B cell (primary cell): Measurements from ENCODE around the gene PLCB1. TPM values are rescaled to one million over a fixed set of nuclear protein-coding genes. Genes with fewer than 3 reads are reported as not detected.

Source experiments
- ATAC-seq: fragments of 200-7000 bp; cut with Tn5 transposase; one replicate; pipeline ENCODE4 v1.10.0; 2021; ENCODE audit warnings: low read depth, mild to moderate bottlenecking, moderate number of reproducible peaks, moderate library complexity
- CTCF ChIA-PET: fragments of 350-600 bp; sonication (Branson Sonifier 250); formaldehyde crosslinking; loops from one replicate; lab custom pipeline; 2021; ENCODE audit warnings: antibody characterized with exemption, inconsistent platforms; lab: Charles Lee
- POLR2A ChIA-PET: fragments of 350-600 bp; sonication (Branson Sonifier 250); formaldehyde crosslinking; loops from one replicate; lab custom pipeline; 2021; ENCODE audit warnings: antibody characterized with exemption; lab: Charles Lee
- DNase-seq: peaks from one replicate; pipeline ENCODE4 v3.0.0; 2013
- H2AFZ ChIP-seq: 2 replicates; pipeline ENCODE4 v1.6.1; 2012; ENCODE audit warnings: mild to moderate bottlenecking, low read depth, low read length; ENCODE audit not compliant: insufficient read depth, poor library complexity, severe bottlenecking
- H3K27ac ChIP-seq, 2 donors: 1 replicate in 1 of 2; 2 replicates in 1 of 2; pipeline ENCODE4 v1.5.1; 2012 to 2013; ENCODE audit warnings: low read length in 2 of 2, mild to moderate bottlenecking in 2 of 2, moderate library complexity in 1 of 2
- H3K27me3 ChIP-seq, 4 experiments: fragments of 200-600 bp in 1 of 4; sonication (generic) in 1 of 4; replicated peaks in 1 of 4; 1 replicate in 2 of 4; 2 replicates in 2 of 4; pipeline versions ENCODE4 v1.6.1 to v1.7.0; 2013 to 2016; ENCODE audit warnings: low read length in 3 of 4, mild to moderate bottlenecking in 2 of 4, mixed read lengths in 1 of 4, moderate library complexity in 1 of 4; ENCODE audit not compliant: insufficient read depth in 4 of 4, control insufficient read depth in 3 of 4; ENCODE audit errors: control extremely low read depth in 1 of 4
- H3K36me3 ChIP-seq, 2 experiments: replicated peaks in 1 of 2; 1 replicate in 1 of 2; 2 replicates in 1 of 2; pipeline versions ENCODE4 v1.6.1 to v1.7.1; 2013; ENCODE audit warnings: low read length in 1 of 2; ENCODE audit not compliant: insufficient read depth in 2 of 2, control insufficient read depth in 1 of 2; ENCODE audit errors: control extremely low read depth in 1 of 2, extremely low read depth in 1 of 2
- H3K4me1 ChIP-seq, 2 donors: fragments of 200-600 bp in 1 of 2; sonication (generic) in 1 of 2; 1 replicate in 1 of 2; 2 replicates in 1 of 2; pipeline versions ENCODE4 v1.5.1 to v1.6.1; 2013 to 2017; ENCODE audit warnings: low read length in 2 of 2; ENCODE audit not compliant: control insufficient read depth in 2 of 2, insufficient read depth in 2 of 2
- H3K4me2 ChIP-seq: replicated peaks from 2 replicates; pipeline ENCODE3; 2012; ENCODE audit warnings: mild to moderate bottlenecking, low read depth, low read length; ENCODE audit not compliant: poor library complexity, severe bottlenecking
- H3K4me3 ChIP-seq, 5 experiments: fragments of 200-600 bp in 1 of 5; sonication (generic) in 1 of 5; 1 replicate in 3 of 5; 2 replicates in 2 of 5; pipeline versions ENCODE4 v1.5.1 to v1.7.0; 2011 to 2016; ENCODE audit warnings: low read length in 4 of 5, mild to moderate bottlenecking in 4 of 5, low read depth in 2 of 5, control low read depth in 1 of 5, moderate library complexity in 1 of 5; ENCODE audit not compliant: insufficient read depth in 1 of 5; ENCODE audit errors: control extremely low read depth in 1 of 5, extremely low read depth in 1 of 5
- H3K79me2 ChIP-seq: fragments of 200-600 bp; sonication (generic); one replicate; pipeline ENCODE4 v1.6.0; 2016; ENCODE audit warnings: low read length; ENCODE audit not compliant: control insufficient read depth, insufficient read depth
- H3K9ac ChIP-seq: fragments of 200-600 bp; sonication (generic); 2 replicates; pipeline ENCODE4 v1.6.1; 2017; ENCODE audit warnings: mild to moderate bottlenecking, low read length, moderate library complexity
- H3K9me3 ChIP-seq, 3 donors: one replicate each; pipeline versions ENCODE4 v1.6.1 to v1.7.1; 2013; ENCODE audit warnings: low read length in 2 of 3; ENCODE audit not compliant: control insufficient read depth in 2 of 3, insufficient read depth in 1 of 3; ENCODE audit errors: control extremely low read depth in 1 of 3
- H4K20me1 ChIP-seq: 2 replicates; pipeline ENCODE4 v1.6.0; 2012; ENCODE audit warnings: mild to moderate bottlenecking, low read length; ENCODE audit not compliant: insufficient read depth, control insufficient read depth, poor library complexity, severe bottlenecking
- H3K27ac Mint-ChIP-seq: one replicate; pipeline ENCODE4 v1.8.0; 2021; ENCODE audit warnings: mixed read lengths
- H3K27me3 Mint-ChIP-seq: one replicate; pipeline ENCODE4 v1.8.0; 2021; ENCODE audit warnings: mixed read lengths
- H3K4me1 Mint-ChIP-seq: one replicate; pipeline ENCODE4 v1.8.0; 2021; ENCODE audit warnings: mixed read lengths
- H3K4me3 Mint-ChIP-seq: one replicate; pipeline ENCODE4 v1.8.0; 2021; ENCODE audit warnings: mixed read lengths
- H3K9me3 Mint-ChIP-seq: one replicate; pipeline ENCODE4 v1.8.0; 2022; ENCODE audit warnings: mixed read lengths; ENCODE audit not compliant: insufficient read depth
- EZH2 ChIP-seq: IDR thresholded peaks from 2 replicates; pipeline ENCODE4 v1.6.1; 2012; ENCODE audit warnings: borderline replicate concordance, low read depth, mild to moderate bottlenecking, moderate library complexity, low read length; ENCODE audit not compliant: insufficient read depth, poor library complexity, severe bottlenecking
- WGBS: methylation state at CpG from one replicate; pipeline ENCODE4 v1.1.5; 2013; ENCODE audit warnings: missing lambda C conversion rate; ENCODE audit not compliant: insufficient coverage; 5-methylcytosine and 5-hydroxymethylcytosine counted together
- intact Hi-C: fragments of 100-400 bp; cut with micrococcal nuclease; formaldehyde crosslinking; loops from one replicate; pipeline ENCODE4 v1.10.0; 2022
- polyA plus RNA-seq: library from polyadenylated mRNA; depleted of rRNA; stranded (reverse); fragments of >200 nt; gene quantifications from 2 replicates; pipeline ENCODE4 v1.2.3, GENCODE V29; 2012
- total RNA-seq, 2 donors: library from RNA; stranded (reverse); fragments of 120-200 nt in 1 of 2; gene quantifications; 1 replicate in 1 of 2; 2 replicates in 1 of 2; pipeline versions ENCODE4 v1.2.3 to v1.2.4, GENCODE V29; 2013 to 2022
- TF ChIP-seq, protein P1 (sequence below): fragments of 200-600 bp; IDR thresholded peaks from one replicate; pipeline ENCODE4 v1.8.0; 2022; ENCODE audit warnings: antibody characterized with exemption, mild to moderate bottlenecking

PLCB1 gene
- total and polyA plus RNA-seq, 2 donors (not counting 1 experiment from before 2014, with no cell fraction given), result 0.18 to 0.47 TPM

DNA sequence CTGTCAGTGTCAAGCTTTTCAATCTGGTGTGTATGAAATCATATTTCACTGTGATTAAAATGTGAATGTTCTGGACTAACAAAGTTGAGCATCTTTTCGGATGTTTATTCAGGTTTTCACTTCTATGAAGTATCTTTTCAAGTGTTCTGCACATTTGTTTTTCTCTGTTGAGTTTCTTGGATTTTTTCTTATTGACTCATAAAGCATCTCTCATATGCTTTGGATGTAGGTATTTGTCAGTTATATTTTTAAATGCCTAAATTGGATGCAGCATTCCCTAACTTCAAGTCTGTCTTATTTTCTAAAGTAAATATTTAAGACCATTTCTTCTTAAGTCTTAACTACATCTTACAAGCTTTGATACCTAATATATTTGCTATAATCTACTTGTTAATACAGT lies 398.0 kb downstream of the PLCB1 start:
- no peak for DNase-seq
- no CpG with 5 or more reads among the region's 1 CpG for WGBS
- Histone ChIP-seq H3K27me3 (no peaks in the 10 kb centered on the region), H3K9me3 (no peaks in the 10 kb centered on the region), H3K4me3 (no peak overlapping the region), H4K20me1 (no peaks in the 10 kb centered on the region), H3K36me3 (no peaks in the 10 kb centered on the region), H3K9ac (no peak overlapping the region), H2AFZ (no peak overlapping the region), H3K27ac (no peak overlapping the region), H3K79me2 (no peaks in the 10 kb centered on the region), H3K4me1 (no peaks in the 10 kb centered on the region), H3K4me2 (no peak overlapping the region)
- peaks cover 4% of the 10 kb centered on the region for H3K4me1 Mint-ChIP-seq
- ChIA-PET POLR2A (no interaction called here), CTCF (no interaction called here)
- intact Hi-C loops, result no loop called here
- no peaks in the 10 kb centered on the region for H3K9me3 Mint-ChIP-seq
- no peak for TF ChIP-seq EZH2
- TF ChIP-seq, protein P1, sequence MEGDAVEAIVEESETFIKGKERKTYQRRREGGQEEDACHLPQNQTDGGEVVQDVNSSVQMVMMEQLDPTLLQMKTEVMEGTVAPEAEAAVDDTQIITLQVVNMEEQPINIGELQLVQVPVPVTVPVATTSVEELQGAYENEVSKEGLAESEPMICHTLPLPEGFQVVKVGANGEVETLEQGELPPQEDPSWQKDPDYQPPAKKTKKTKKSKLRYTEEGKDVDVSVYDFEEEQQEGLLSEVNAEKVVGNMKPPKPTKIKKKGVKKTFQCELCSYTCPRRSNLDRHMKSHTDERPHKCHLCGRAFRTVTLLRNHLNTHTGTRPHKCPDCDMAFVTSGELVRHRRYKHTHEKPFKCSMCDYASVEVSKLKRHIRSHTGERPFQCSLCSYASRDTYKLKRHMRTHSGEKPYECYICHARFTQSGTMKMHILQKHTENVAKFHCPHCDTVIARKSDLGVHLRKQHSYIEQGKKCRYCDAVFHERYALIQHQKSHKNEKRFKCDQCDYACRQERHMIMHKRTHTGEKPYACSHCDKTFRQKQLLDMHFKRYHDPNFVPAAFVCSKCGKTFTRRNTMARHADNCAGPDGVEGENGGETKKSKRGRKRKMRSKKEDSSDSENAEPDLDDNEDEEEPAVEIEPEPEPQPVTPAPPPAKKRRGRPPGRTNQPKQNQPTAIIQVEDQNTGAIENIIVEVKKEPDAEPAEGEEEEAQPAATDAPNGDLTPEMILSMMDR, result no peak
- H3K27ac Mint-ChIP-seq, result no peak overlapping the region
- ATAC-seq, result no peak
- no peak overlapping the region for H3K4me3 Mint-ChIP-seq
- H3K27me3 Mint-ChIP-seq, result no peaks in the 10 kb centered on the region

DNA sequence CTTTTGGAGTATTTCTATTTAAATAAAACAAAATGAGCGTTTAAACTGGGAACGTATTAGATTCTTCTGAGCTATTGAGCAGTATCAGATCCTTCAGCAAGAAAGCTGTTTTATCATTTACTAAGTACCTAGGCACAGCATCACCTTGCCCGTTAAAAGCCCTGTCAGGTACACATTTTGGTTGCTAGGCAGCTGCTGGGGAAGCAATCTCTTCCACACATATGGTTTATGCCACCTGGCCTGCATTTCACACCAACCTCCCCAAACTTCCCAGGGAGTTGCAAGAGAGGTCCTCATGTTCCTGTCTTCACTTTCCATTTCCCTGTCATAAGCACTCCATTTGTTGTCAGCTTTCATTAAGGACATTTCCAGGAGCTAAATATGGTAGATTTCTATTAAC lies 400.1 kb downstream of the PLCB1 start:
- H3K4me2 ChIP-seq, result no peak overlapping the region
- H3K36me3 ChIP-seq, result no peaks in the 10 kb centered on the region
- H3K9me3 Mint-ChIP-seq, result no peaks in the 10 kb centered on the region
- no peaks in the 10 kb centered on the region for H3K27me3 Mint-ChIP-seq
- no peak for ATAC-seq
- H3K27ac ChIP-seq, result no peak overlapping the region
- no peak overlapping the region for H3K9ac ChIP-seq
- WGBS, result 92% methylated on average over 1 of the region's 3 CpGs
- no peaks in the 10 kb centered on the region for H4K20me1 ChIP-seq
- no peak overlapping the region for H3K27ac Mint-ChIP-seq
- no peaks in the 10 kb centered on the region for H3K9me3 ChIP-seq
- peaks cover 10 to 16% of the 10 kb centered on the region in 2 donors for H3K4me1 ChIP-seq
- no peak overlapping the region for H3K4me3 Mint-ChIP-seq
- intact Hi-C loops, result no loop called here
- no peak overlapping the region for H3K4me3 ChIP-seq
- CTCF ChIA-PET, result no interaction called here
- DNase-seq, result no peak
- H3K4me1 Mint-ChIP-seq, result peaks cover 19% of the 10 kb centered on the region
- no peak overlapping the region for H2AFZ ChIP-seq
- POLR2A ChIA-PET, result no interaction called here
- H3K79me2 ChIP-seq, result no peaks in the 10 kb centered on the region
- H3K27me3 ChIP-seq, result no peaks in the 10 kb centered on the region
- no peak for TF ChIP-seq EZH2
- TF ChIP-seq, protein P1, result no peak
